HG02840 (cell line): ENCODE results near the gene GAL3ST2.

Source experiments
- ATAC-seq: cut with Tn5 transposase; IDR thresholded peaks from one replicate; pipeline ENCODE4 v1.9.1; 2021; ENCODE audit warnings: mild to moderate bottlenecking, moderate library complexity, moderate number of reproducible peaks; ENCODE audit not compliant: unreplicated experiment, low FRiP score

GAL3ST2 gene

GRCh38 chr2:241841181-241842066 lies 64.8 kb downstream of the GAL3ST2 start:
- ATAC-seq = no peak

- ATAC-seq = no peak
Observed at GRCh38 chr2:241842067-241842415, 65.4 kb downstream of the GAL3ST2 start.

- ATAC-seq = no peak
Observed at GRCh38 chr2:241842620-241843211, 66.1 kb downstream of the GAL3ST2 start.

- ATAC-seq = no peak
Observed at GRCh38 chr2:241843321-241844065, 66.9 kb downstream of the GAL3ST2 start.

GRCh38 chr2:241844066-241844728 lies 67.6 kb downstream of the GAL3ST2 start:
- no peak for ATAC-seq

- ATAC-seq = no peak
Observed at GRCh38 chr2:241844831-241845578, 68.4 kb downstream of the GAL3ST2 start.

- no peak for ATAC-seq
Observed at GRCh38 chr2:241846406-241846805, 69.8 kb downstream of the GAL3ST2 start.

- no peak for ATAC-seq
Observed at GRCh38 chr2:241848761-241849615, 72.4 kb downstream of the GAL3ST2 start.

- no peak for ATAC-seq
Observed at GRCh38 chr2:241849616-241850543, 73.3 kb downstream of the GAL3ST2 start.

GRCh38 chr2:241850544-241851324 lies 74.1 kb downstream of the GAL3ST2 start:
- ATAC-seq = no peak

- no peak for ATAC-seq
Observed at GRCh38 chr2:241851325-241852115, 74.9 kb downstream of the GAL3ST2 start.

- no peak for ATAC-seq
Observed at GRCh38 chr2:241852116-241852980, 75.7 kb downstream of the GAL3ST2 start.

- no peak for ATAC-seq
Observed at GRCh38 chr2:241852981-241853631, 76.5 kb downstream of the GAL3ST2 start.
